SU-DHL-6 (cell line): ENCODE measurements around the gene ACVR1.

Experiments
- CTCF ChIP-seq: fragments of 200-600 bp; sonication (generic); IDR thresholded peaks from one replicate; pipeline ENCODE4 v1.5.1; 2017; ENCODE audit warnings: antibody characterized with exemption, mild to moderate bottlenecking, low read length, moderate library complexity; ENCODE audit not compliant: insufficient read depth, poor library complexity, severe bottlenecking
- EZH2phosphoT487 ChIP-seq: fragments of 200-600 bp; sonication (generic), shearing (Covaris generic); conservative IDR thresholded peaks from 2 replicates; pipeline ENCODE4 v1.6.1; 2018; ENCODE audit warnings: mild to moderate bottlenecking, antibody characterized with exemption, low read length, moderate library complexity, mixed read lengths

GRCh38 chr2:157786663-157787363 lies 89.3 kb downstream of the ACVR1 start:
- no peak for TF ChIP-seq CTCF
- no peak for TF ChIP-seq EZH2phosphoT487
